T-helper 9 cell (primary cell): ENCODE results near the gene HIGD1B.

ENCODE experiments used
- DNase-seq: peaks from one replicate; pipeline ENCODE4 v3.0.0-alpha.2; 2020

The HIGD1B gene

DNA sequence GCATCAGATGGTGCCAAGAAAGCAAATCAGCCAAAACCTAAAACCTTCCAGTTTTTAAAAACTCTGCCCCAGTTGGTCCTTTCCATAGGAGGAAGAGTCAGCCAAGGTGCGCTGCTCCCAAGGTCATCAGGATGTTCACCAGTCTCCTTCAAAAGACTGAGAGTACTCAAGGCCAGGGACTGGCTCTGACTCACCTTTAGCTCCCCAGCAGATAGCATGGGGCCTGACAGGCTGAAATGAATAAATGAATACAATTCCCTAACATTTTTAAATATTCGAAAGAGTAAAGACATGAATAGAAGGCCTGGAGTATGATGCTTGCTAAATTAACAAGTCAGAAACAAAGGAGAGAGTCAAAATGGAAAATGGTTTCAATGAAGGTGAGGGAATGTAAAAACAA lies 32.4 kb downstream of the HIGD1B start:
- DNase-seq: no peak

DNA sequence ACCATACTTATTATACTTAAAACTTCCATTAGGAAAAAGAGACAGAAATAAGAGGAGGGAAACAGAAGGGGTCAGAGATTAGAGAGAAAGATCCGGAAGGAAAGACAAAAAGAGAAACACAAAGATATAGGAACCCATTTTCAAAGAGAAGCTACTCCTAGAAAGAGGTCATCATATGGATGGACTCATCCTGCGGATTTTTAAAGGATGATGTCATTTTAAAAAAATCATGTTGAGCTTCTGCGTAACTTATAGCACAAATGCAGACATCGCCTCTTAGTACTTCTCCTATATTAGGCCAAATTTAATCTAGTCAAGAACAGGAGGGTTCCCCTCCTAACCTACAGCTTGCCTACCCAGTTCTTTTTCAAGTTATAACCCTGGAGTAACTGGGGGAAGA lies 33.5 kb downstream of the HIGD1B start:
- no peak for DNase-seq

DNA sequence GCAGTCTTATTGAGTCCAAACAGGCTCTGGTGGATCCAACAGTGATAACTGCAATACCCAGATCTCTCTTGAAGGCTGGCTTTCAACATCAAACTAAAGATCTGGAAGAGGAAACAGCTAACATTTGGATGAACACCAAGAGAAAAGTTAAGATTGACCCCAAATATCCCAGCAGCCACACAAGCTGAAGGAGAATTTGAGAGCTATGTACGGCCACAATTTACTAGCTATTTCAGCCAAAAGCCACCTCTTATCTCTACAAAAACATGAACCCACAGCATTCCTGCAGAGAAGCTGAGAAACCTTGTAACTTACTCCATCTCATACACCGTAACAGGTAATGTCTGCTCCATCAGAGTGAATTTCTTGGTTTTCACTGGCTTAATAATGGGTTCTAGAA lies 37.3 kb downstream of the HIGD1B start:
- DNase-seq: no peak

DNA sequence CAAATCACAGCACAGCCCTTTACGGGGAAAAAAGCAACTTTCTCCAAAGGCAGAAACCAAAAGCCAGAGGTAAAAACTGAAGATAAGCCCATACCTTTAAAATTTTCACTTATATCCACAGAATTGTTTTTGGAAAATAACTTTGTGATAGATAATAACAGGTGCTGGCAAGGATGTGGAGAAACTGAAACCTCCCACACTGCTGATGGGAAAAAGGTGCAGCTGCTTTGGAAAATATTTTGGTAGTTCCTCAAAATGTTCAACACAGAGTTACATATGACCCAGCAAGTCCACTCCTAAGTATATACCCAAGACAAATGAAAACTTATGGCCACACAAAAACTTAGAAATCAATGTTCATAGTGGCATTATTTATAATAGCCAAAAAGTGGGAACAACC lies 39.3 kb downstream of the HIGD1B start:
- no peak for DNase-seq

DNA sequence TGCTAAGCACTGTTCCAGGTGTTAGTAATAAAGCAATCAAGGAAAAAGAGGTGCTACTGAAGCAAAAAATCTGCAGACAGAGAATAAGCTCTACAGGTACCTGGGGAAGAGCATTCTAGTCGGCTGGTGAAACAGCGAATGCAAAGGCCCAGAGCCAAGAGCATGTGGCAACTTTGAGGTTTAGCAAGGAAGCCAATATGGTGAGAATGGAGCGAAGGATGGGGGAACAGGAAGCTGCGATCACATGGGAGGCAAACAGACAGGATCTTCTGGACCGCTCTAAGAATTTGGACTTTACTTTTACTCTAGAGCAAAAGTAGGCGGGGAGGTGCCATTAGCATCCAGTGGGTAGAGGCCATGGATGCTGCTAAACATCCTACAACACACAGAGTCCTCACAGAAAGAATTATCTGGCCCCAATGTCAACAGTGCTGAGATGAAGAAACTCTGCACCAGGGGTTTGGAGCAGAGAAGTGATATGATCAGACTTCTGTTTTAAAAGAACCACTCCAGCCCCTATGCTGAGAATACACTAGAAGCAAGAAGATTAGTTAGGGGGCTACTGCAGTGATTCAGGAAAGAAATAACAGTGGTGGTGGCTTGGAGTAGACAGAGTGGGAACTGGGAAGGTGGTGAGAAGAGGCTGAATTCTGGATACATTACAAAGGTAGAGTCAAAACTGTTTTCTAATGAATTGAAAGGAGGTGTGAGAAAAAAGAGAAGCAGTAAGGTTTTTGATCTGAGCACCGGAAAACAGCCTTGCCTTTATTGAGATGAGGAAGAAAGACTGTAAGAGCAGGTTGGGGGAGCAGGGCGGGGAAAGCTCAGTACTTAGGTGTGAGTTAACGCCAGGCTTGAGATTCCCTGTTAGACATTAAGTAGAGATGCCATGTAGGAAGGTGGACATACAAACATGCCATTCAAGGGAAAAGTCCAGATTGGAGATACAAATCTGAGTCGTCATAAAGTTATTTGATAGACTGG lies 40.6 kb downstream of the HIGD1B start:
- DNase-seq: no peak

DNA sequence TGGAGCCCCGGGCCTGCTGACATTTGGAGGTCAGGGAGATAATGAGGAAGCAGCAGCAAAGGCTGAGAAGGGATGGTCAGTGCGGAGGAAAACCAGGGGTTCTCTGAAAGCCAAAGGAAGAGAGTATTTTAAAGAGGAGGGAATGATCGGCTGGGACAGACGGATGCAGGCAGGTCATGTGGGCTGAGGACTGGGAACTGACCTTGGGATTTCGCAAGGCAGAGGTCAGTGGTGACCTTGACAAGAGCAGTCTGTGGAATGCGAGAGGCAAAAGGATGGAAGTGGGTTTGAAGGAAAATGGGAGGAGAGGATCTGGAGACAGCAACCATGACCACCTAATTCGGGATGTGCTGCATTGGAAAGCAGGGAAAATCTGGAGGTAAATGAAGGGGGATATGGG lies 41.3 kb downstream of the HIGD1B start:
- no peak for DNase-seq

DNA sequence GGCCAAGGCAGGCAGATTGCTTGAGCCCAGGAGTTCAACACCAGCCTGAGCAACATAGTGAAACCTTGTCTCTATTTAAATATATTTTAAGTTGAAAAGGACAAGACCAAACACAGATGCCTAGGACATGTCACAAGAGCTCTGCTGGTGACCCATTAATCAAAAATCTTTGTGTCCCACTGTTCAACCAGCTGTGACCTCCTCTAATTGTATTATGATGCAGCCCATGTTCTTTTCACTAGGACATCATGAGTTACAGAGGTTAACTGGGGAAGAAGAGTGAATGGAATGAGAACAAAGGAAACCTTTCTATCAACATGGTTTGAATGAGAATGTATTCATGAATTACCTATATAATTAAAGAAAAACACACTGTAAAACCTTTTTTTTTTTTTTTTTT lies 44.6 kb downstream of the HIGD1B start:
- DNase-seq: no peak

DNA sequence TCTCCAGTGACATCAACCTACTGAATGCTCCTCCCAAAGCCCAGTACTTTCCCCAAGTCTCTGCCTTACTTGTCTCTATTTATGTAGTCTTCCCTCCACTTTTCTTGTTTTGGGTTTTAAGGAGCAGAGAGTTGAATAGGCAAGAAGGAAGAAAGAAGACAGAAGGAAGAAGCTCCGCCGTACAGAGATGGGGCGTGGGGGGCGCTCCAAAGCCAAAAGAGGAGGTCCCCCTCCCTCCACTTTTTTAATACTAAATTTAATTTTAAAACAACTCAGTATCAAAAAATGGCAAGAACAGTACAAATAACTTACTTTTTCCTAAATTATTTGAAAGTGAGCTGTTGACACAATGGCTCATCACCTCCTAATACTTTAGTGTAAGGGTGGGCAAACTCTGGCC lies 47.0 kb downstream of the HIGD1B start:
- DNase-seq: no peak

DNA sequence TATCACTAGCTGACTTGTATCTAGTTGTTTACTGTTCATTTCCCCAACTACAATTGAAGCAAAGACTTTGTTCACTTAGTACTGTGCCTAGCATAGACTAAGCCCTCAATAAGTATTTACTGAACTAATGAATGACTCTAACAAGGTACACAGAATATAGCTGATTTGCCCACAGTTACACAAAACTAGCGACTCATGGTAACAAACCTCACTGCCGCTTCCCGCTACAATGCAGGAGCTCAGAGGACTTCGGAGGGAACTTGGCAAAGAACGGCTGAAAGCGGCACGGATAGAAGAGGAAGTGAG lies 51.0 kb downstream of the HIGD1B start:
- DNase-seq: no peak

DNA sequence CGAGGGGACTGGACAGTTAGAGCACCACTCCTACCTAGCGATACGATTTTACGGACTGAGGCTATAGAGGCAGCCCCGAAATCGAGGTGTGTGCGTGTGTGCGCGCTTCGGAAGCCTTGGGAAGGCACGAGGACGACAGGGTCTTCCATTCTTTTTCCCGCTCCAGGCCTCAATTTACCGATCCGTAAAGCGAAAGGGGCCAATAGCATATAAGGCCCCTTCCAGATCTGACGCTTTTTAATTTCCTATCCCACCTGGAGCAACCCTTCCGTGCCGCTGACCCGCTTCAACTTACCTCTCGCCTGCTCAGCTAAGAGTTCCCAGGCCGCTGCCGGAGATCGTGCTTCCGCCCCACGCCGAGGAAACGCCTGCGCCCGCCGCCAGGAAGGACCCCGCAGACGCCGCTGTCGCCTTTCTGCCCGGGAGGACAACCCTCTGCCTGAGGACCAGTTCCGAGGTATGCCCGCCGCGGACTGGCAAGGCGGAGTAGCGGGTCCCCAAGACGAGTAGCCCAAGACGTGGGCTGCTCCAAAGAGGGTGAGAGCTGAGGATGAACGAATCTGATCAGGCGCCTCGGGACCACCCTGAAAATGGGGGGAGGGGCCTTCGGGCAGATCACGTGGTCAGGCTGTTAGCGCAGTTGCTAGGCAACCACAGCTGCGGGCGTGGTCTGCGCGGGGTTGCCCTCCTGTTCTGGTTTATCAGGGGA lies 51.5 kb downstream of the HIGD1B start, which contains the start of gene EFTUD2:
Gene EFTUD2, minus strand, starts transcription at position 372 of the 709 bp plus-strand sequence. CDS start 4,924 bp downstream, outside the sequence.
- peak; percentile 90 for DNase-seq
